Measurements from ENCODE around the gene DLG4. TPM values are rescaled to one million over a fixed set of nuclear protein-coding genes. Genes with fewer than 3 reads are reported as not detected.

DLG4 gene
- total RNA-seq, 1 experiment from 2014 or later = 59.7 TPM

- CTCF ChIA-PET = interaction anchor here (0.6 to 1.0 kb wide), 3 partner anchors 13 to 45 kb away, joined by 4 to 5 read pairs (median 5); no protein-coding TSS in a partner anchor
- TF ChIP-seq AR (CRISPR knock-in tag; IDR thresholded peaks at IDR 0.05) (no peak), NR3C1 (CRISPR knock-in tag; conservative IDR thresholded peaks at IDR 0.05; ENCODE audit: low read depth) (0 out of 2 replicates have a peak, but pooled peaks have one; percentile 43)
- H3K4me1 Mint-ChIP-seq = no peaks in the 10 kb centered on the region
- H3K27me3 Mint-ChIP-seq (ENCODE audit: low read depth) = no peaks in the 10 kb centered on the region
- no peak overlapping the region for H3K4me3 Mint-ChIP-seq
- H3K36me3 Mint-ChIP-seq = peaks cover 22% of the 10 kb centered on the region
- H3K27ac Mint-ChIP-seq = no peak overlapping the region
- POLR2A ChIA-PET = no interaction called here
- ATAC-seq (no peak), DNase-seq (ENCODE audit: low spot score) (no peak)
- no peaks in the 10 kb centered on the region for H3K9me3 Mint-ChIP-seq
Observed at GRCh38 chr17:7191069-7191468, 28.6 kb downstream of the DLG4 start.

- H3K9me3 Mint-ChIP-seq = no peaks in the 10 kb centered on the region
- POLR2A ChIA-PET = no interaction called here
- TF ChIP-seq USF1 (CRISPR knock-in tag; IDR thresholded peaks at IDR 0.05) (no peak), ZNF121 (CRISPR knock-in tag; IDR thresholded peaks at IDR 0.05) (no peak), ZNF232 (CRISPR knock-in tag; IDR thresholded peaks at IDR 0.05) (no peak), ZNF396 (CRISPR knock-in tag; IDR thresholded peaks at IDR 0.05; ENCODE audit: borderline replicate concordance) (no peak), USF2 (CRISPR knock-in tag; IDR thresholded peaks at IDR 0.05) (no peak), GABPB1 (CRISPR knock-in tag; IDR thresholded peaks at IDR 0.05) (no peak), NR3C1 (CRISPR knock-in tag; conservative IDR thresholded peaks at IDR 0.05; ENCODE audit: low read depth) (no peak), ZMAT4 (CRISPR knock-in tag; IDR thresholded peaks at IDR 0.05) (no peak), ZNF416 (CRISPR knock-in tag; IDR thresholded peaks at IDR 0.05) (no peak), EMX1 (CRISPR knock-in tag; IDR thresholded peaks at IDR 0.05) (no peak), NFATC4 (CRISPR knock-in tag; IDR thresholded peaks at IDR 0.05) (no peak), ZNF317 (CRISPR knock-in tag; IDR thresholded peaks at IDR 0.05; ENCODE audit: borderline replicate concordance, low read depth) (no peak), ZNF263 (CRISPR knock-in tag; IDR thresholded peaks at IDR 0.05; ENCODE audit: low read depth) (no peak), MAX (CRISPR knock-in tag; IDR thresholded peaks at IDR 0.05) (no peak), NFE2L1 (CRISPR knock-in tag; IDR thresholded peaks at IDR 0.05) (no peak), E2F1 (CRISPR knock-in tag; IDR thresholded peaks at IDR 0.05) (no peak)
- no peaks in the 10 kb centered on the region for H3K27me3 Mint-ChIP-seq (ENCODE audit: low read depth)
- no peak overlapping the region for H3K27ac Mint-ChIP-seq
- ATAC-seq = no peak
- no peak for DNase-seq (ENCODE audit: low spot score)
- CTCF ChIA-PET = interaction anchor here (0.6 to 1.0 kb wide), 2 partner anchors 13 to 44 kb away, joined by 5 read pairs; no protein-coding TSS in a partner anchor
- peaks cover 16% of the 10 kb centered on the region for H3K36me3 Mint-ChIP-seq
- no peak overlapping the region for H3K4me3 Mint-ChIP-seq
- no peaks in the 10 kb centered on the region for H3K4me1 Mint-ChIP-seq
Observed at GRCh38 chr17:7190276-7190917, 29.2 kb downstream of the DLG4 start.
